GM18520 (cell line): ENCODE measurements around the gene PLSCR5.

Experiments used
- ATAC-seq: cut with Tn5 transposase; IDR thresholded peaks from one replicate; pipeline ENCODE4 v1.9.1; 2021; ENCODE audit not compliant: unreplicated experiment

Gene PLSCR5

GRCh38 chr3:146589899-146590508 is 15.1 kb downstream of the PLSCR5 start:
- no peak for ATAC-seq

- ATAC-seq, result no peak
Measured at GRCh38 chr3:146585156-146585555, 20.0 kb downstream of the PLSCR5 start.

- ATAC-seq, result no peak
Measured at GRCh38 chr3:146581951-146582467, 23.1 kb downstream of the PLSCR5 start.

- ATAC-seq, result no peak
Measured at GRCh38 chr3:146581080-146581601, 24.0 kb downstream of the PLSCR5 start.

- ATAC-seq, result peak; percentile 53
Measured at GRCh38 chr3:146577662-146578061, 27.5 kb downstream of the PLSCR5 start.

- no peak for ATAC-seq
Measured at GRCh38 chr3:146575636-146576035, 29.5 kb downstream of the PLSCR5 start.

- ATAC-seq, result no peak
Measured at GRCh38 chr3:146574173-146574572, 31.0 kb downstream of the PLSCR5 start.

GRCh38 chr3:146569314-146569713 is 35.8 kb downstream of the PLSCR5 start:
- no peak for ATAC-seq

GRCh38 chr3:146566138-146566537 is 39.0 kb downstream of the PLSCR5 start:
- no peak for ATAC-seq

- ATAC-seq, result no peak
Measured at GRCh38 chr3:146561879-146562278, 43.3 kb downstream of the PLSCR5 start.

- no peak for ATAC-seq
Measured at GRCh38 chr3:146561463-146561862, 43.7 kb downstream of the PLSCR5 start.

- no peak for ATAC-seq
Measured at GRCh38 chr3:146560678-146561077, 44.5 kb downstream of the PLSCR5 start.

- no peak for ATAC-seq
Measured at GRCh38 chr3:146559388-146559787, 45.8 kb downstream of the PLSCR5 start.

- ATAC-seq, result no peak
Measured at GRCh38 chr3:146558781-146559180, 46.4 kb downstream of the PLSCR5 start.

GRCh38 chr3:146557745-146558144 is 47.4 kb downstream of the PLSCR5 start:
- no peak for ATAC-seq

- no peak for ATAC-seq
Measured at GRCh38 chr3:146555311-146555710, 49.8 kb downstream of the PLSCR5 start.

GRCh38 chr3:146554151-146554760 is 50.9 kb downstream of the PLSCR5 start:
- ATAC-seq, result no peak

GRCh38 chr3:146550743-146551510 is 54.2 kb downstream of the PLSCR5 start:
- ATAC-seq, result peak; percentile 89

- no peak for ATAC-seq
Measured at GRCh38 chr3:146550070-146550615, 55.0 kb downstream of the PLSCR5 start.

GRCh38 chr3:146547235-146547835 is 57.8 kb downstream of the PLSCR5 start:
- ATAC-seq, result no peak

- ATAC-seq, result no peak
Measured at GRCh38 chr3:146546366-146546965, 58.7 kb downstream of the PLSCR5 start.
